ENCODE measurements around the gene TACR1.

TACR1 gene

DNA sequence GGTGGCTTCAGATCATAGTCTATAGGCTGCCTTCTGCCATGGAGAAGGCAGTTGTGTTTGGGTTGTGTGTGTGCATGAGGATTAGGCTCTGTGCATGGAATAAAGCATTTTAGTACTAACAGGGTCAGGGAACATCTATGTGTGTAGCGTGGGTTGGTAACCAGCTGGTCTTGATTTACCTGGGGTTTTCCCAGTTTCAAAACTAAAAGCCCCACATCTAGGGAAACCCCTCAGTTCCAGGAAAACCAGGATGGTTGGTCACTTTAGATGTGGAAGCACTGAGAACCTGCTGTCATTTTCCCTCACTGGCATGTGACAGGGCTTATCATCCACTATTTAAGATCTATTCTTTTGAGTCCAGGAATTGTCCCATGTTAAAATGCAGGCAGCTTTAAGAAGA is 124.6 kb downstream of the TACR1 start:
- no peak overlapping the region for H3K27ac ChIP-seq (ENCODE audit: low read depth in 2 of 2, low read length in 2 of 2)
- no peak overlapping the region for H3K4me3 ChIP-seq (ENCODE audit: low read length in 2 of 2)
- no peaks in the 10 kb centered on the region for H3K36me3 ChIP-seq (ENCODE audit: control insufficient read depth in 2 of 2, insufficient read depth in 2 of 2, low read length in 2 of 2)
- no peaks in the 10 kb centered on the region for H3K27me3 ChIP-seq (ENCODE audit: control insufficient read depth in 2 of 2, insufficient read depth in 2 of 2, low read length in 2 of 2)
- no peak overlapping the region for H3K9ac ChIP-seq (ENCODE audit: low read depth in 1 of 2, low read length in 2 of 2)
- H3K4me1 ChIP-seq (ENCODE audit: control insufficient read depth in 2 of 2, insufficient read depth in 2 of 2, low read length in 2 of 2), result no peaks in the 10 kb centered on the region
- no peaks in the 10 kb centered on the region for H3K9me3 ChIP-seq (ENCODE audit: control insufficient read depth in 2 of 2, low read length in 2 of 2)

DNA sequence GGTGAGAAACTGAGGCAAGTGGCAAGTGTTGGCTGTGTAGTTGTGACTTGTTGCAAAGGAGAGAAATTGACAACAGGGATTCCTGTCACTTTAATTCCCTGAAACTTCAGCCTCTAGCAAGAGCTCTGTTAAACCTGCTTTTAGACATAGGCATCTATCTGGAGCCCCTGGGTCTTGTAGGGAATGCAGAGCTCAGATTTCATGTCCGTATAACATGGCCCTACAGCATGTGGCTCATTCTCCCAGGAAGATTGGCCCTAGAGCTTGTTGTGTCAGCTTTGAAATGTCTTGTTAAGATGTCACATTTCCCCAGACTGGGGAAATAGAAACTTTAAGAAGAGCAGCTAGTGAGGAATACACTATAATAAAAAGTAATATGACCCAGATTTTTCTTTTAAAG is 125.1 kb downstream of the TACR1 start:
- H3K27ac ChIP-seq (ENCODE audit: low read depth in 2 of 2, low read length in 2 of 2), result no peak overlapping the region
- H3K9ac ChIP-seq (ENCODE audit: low read depth in 1 of 2, low read length in 2 of 2), result no peak overlapping the region
- H3K36me3 ChIP-seq (ENCODE audit: control insufficient read depth in 2 of 2, insufficient read depth in 2 of 2, low read length in 2 of 2), result no peaks in the 10 kb centered on the region
- H3K27me3 ChIP-seq (ENCODE audit: control insufficient read depth in 2 of 2, insufficient read depth in 2 of 2, low read length in 2 of 2), result no peaks in the 10 kb centered on the region
- no peaks in the 10 kb centered on the region for H3K4me1 ChIP-seq (ENCODE audit: control insufficient read depth in 2 of 2, insufficient read depth in 2 of 2, low read length in 2 of 2)
- H3K4me3 ChIP-seq (ENCODE audit: low read length in 2 of 2), result no peak overlapping the region
- H3K9me3 ChIP-seq (ENCODE audit: control insufficient read depth in 2 of 2, low read length in 2 of 2), result no peaks in the 10 kb centered on the region

DNA sequence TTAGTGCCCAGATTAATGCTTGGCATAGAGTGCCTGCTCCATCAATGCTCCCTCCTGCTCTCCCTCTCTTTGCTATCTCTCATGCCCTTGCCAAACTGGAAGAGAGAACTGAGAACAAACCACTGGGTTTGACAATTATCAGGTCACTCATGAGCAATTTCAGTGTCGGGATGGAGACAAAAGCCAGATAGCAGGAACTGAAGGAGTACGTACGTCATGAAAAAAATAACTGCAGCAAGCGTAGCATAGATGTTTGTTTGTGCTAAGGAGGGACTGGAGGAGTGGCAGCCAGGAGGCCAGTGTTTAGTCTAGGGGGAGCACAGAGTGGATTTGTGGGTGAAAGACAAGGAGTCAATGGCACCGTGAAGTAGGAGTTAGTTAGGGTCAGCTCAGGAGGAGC is 127.6 kb downstream of the TACR1 start:
- H3K9me3 ChIP-seq (ENCODE audit: control insufficient read depth in 2 of 2, low read length in 2 of 2), result no peaks in the 10 kb centered on the region
- no peaks in the 10 kb centered on the region for H3K27me3 ChIP-seq (ENCODE audit: control insufficient read depth in 2 of 2, insufficient read depth in 2 of 2, low read length in 2 of 2)
- no peak overlapping the region for H3K27ac ChIP-seq (ENCODE audit: low read depth in 2 of 2, low read length in 2 of 2)
- no peaks in the 10 kb centered on the region for H3K36me3 ChIP-seq (ENCODE audit: control insufficient read depth in 2 of 2, insufficient read depth in 2 of 2, low read length in 2 of 2)
- no peak overlapping the region for H3K9ac ChIP-seq (ENCODE audit: low read depth in 1 of 2, low read length in 2 of 2)
- H3K4me3 ChIP-seq (ENCODE audit: low read length in 2 of 2), result no peak overlapping the region
- no peaks in the 10 kb centered on the region for H3K4me1 ChIP-seq (ENCODE audit: control insufficient read depth in 2 of 2, insufficient read depth in 2 of 2, low read length in 2 of 2)

DNA sequence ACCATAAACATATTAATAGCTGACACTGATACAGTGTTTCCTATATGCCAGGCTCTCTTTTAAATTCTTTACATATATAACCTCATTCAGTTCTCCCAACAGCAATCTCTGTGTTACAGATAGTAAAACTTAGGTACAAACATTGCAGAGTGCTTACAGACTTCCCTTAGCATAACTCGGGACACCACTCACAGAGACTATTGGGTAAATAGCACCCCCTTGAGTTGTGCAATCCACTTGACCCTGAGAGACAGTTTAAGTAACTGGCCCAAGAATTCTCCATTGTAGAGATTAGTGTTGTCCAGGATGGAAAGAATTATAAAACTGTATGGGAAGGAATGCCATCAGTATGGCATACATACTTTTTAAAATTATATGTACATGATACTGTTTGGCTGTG is 130.8 kb downstream of the TACR1 start:
- no peaks in the 10 kb centered on the region for H3K4me1 ChIP-seq (ENCODE audit: control insufficient read depth in 2 of 2, insufficient read depth in 2 of 2, low read length in 2 of 2)
- no peaks in the 10 kb centered on the region for H3K9me3 ChIP-seq (ENCODE audit: control insufficient read depth in 2 of 2, low read length in 2 of 2)
- H3K9ac ChIP-seq (ENCODE audit: low read depth in 1 of 2, low read length in 2 of 2), result no peak overlapping the region
- H3K27me3 ChIP-seq (ENCODE audit: control insufficient read depth in 2 of 2, insufficient read depth in 2 of 2, low read length in 2 of 2), result no peaks in the 10 kb centered on the region
- H3K4me3 ChIP-seq (ENCODE audit: low read length in 2 of 2), result no peak overlapping the region
- H3K27ac ChIP-seq (ENCODE audit: low read depth in 2 of 2, low read length in 2 of 2), result no peak overlapping the region
- H3K36me3 ChIP-seq (ENCODE audit: control insufficient read depth in 2 of 2, insufficient read depth in 2 of 2, low read length in 2 of 2), result no peaks in the 10 kb centered on the region

GRCh38 chr2:75067506-75067905 is 131.8 kb downstream of the TACR1 start:
- Histone ChIP-seq H3K36me3 (ENCODE audit: control insufficient read depth in 2 of 2, insufficient read depth in 2 of 2, low read length in 2 of 2) (no peaks in the 10 kb centered on the region), H3K27me3 (ENCODE audit: control insufficient read depth in 2 of 2, insufficient read depth in 2 of 2, low read length in 2 of 2) (no peaks in the 10 kb centered on the region), H3K9ac (ENCODE audit: low read depth in 1 of 2, low read length in 2 of 2) (no peak overlapping the region), H3K27ac (ENCODE audit: low read depth in 2 of 2, low read length in 2 of 2) (no peak overlapping the region), H3K9me3 (ENCODE audit: control insufficient read depth in 2 of 2, low read length in 2 of 2) (no peaks in the 10 kb centered on the region), H3K4me1 (ENCODE audit: control insufficient read depth in 2 of 2, insufficient read depth in 2 of 2, low read length in 2 of 2) (no peaks in the 10 kb centered on the region), H3K4me3 (ENCODE audit: low read length in 2 of 2) (no peak overlapping the region)

GRCh38 chr2:75066121-75066902 is 133.0 kb downstream of the TACR1 start:
- H3K4me1 ChIP-seq (ENCODE audit: control insufficient read depth in 2 of 2, insufficient read depth in 2 of 2, low read length in 2 of 2), result no peaks in the 10 kb centered on the region
- H3K36me3 ChIP-seq (ENCODE audit: control insufficient read depth in 2 of 2, insufficient read depth in 2 of 2, low read length in 2 of 2), result no peaks in the 10 kb centered on the region
- no peaks in the 10 kb centered on the region for H3K9me3 ChIP-seq (ENCODE audit: control insufficient read depth in 2 of 2, low read length in 2 of 2)
- H3K27me3 ChIP-seq (ENCODE audit: control insufficient read depth in 2 of 2, insufficient read depth in 2 of 2, low read length in 2 of 2), result no peaks in the 10 kb centered on the region
- H3K9ac ChIP-seq (ENCODE audit: low read depth in 1 of 2, low read length in 2 of 2), result no peak overlapping the region
- H3K4me3 ChIP-seq (ENCODE audit: low read length in 2 of 2), result no peak overlapping the region
- H3K27ac ChIP-seq (ENCODE audit: low read depth in 2 of 2, low read length in 2 of 2), result no peak overlapping the region

DNA sequence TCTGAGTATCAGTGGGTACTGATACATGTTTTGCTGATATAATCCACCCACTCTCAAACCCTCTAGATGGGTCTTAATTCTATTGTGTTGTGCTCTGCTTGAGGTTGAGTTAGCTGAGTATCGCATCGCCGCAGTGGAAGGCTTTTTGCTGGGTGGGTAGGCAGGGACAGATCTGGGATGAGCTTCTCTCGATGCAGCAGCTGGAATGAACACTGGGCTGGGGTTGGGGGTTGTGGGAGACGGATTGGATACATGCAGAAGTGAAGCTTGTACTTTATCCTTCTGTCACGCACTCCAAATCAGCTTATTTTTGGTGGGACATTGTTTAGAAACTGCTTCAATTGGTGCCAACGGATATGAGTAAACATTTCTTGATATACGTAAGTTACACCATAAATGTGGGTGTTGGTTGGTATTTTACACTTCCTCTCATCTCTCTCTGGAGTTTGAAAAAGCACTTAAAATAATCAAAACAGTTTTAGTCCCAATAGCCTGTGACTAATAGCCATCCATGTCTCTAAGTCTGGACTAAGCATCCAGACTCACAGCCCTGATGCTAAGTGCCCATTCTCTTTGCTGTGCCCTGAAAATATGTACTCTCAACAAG is 133.8 kb downstream of the TACR1 start:
- no peak overlapping the region for H3K9ac ChIP-seq (ENCODE audit: low read depth in 1 of 2, low read length in 2 of 2)
- H3K27ac ChIP-seq (ENCODE audit: low read depth in 2 of 2, low read length in 2 of 2), result no peak overlapping the region
- no peaks in the 10 kb centered on the region for H3K4me1 ChIP-seq (ENCODE audit: control insufficient read depth in 2 of 2, insufficient read depth in 2 of 2, low read length in 2 of 2)
- H3K4me3 ChIP-seq (ENCODE audit: low read length in 2 of 2), result no peak overlapping the region
- no peaks in the 10 kb centered on the region for H3K36me3 ChIP-seq (ENCODE audit: control insufficient read depth in 2 of 2, insufficient read depth in 2 of 2, low read length in 2 of 2)
- H3K27me3 ChIP-seq (ENCODE audit: control insufficient read depth in 2 of 2, insufficient read depth in 2 of 2, low read length in 2 of 2), result no peaks in the 10 kb centered on the region
- no peaks in the 10 kb centered on the region for H3K9me3 ChIP-seq (ENCODE audit: control insufficient read depth in 2 of 2, low read length in 2 of 2)

DNA sequence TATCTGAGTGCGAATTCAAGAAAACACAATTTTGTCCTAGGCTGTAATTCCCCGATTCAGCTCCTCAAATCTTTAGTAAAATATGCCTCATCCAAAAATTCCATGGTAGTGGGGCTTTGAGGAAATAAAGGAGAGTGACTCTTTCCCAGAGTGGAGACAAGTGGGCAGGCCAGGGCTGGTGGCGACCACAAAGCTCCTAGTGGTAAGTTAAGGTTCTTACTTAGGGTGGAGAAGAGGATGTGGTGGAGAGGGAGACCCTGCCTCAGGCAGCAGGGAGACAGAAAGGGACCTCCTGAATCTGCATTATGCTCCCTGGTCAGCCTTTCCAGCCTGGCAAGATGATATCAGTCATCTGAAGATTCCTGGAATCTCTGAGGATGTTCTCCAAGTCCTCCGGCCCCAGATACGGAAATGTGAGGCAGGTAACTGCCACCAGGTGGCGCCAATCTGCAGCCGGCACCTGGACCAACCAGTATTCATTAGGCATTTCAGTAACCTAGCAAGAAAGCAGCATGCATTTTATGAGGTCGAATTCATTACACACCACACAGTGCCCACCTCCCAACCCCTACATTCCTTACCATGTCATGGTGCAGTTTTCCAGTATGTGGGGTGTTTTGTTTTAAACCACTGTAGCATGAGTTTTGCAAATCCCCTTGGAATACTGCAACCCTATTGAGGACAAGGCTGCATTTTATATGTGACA is 134.5 kb downstream of the TACR1 start:
- H3K36me3 ChIP-seq (ENCODE audit: control insufficient read depth in 2 of 2, insufficient read depth in 2 of 2, low read length in 2 of 2), result no peaks in the 10 kb centered on the region
- H3K27me3 ChIP-seq (ENCODE audit: control insufficient read depth in 2 of 2, insufficient read depth in 2 of 2, low read length in 2 of 2), result no peaks in the 10 kb centered on the region
- no peaks in the 10 kb centered on the region for H3K9me3 ChIP-seq (ENCODE audit: control insufficient read depth in 2 of 2, low read length in 2 of 2)
- no peak overlapping the region for H3K4me3 ChIP-seq (ENCODE audit: low read length in 2 of 2)
- H3K4me1 ChIP-seq (ENCODE audit: control insufficient read depth in 2 of 2, insufficient read depth in 2 of 2, low read length in 2 of 2), result no peaks in the 10 kb centered on the region
- H3K9ac ChIP-seq (ENCODE audit: low read depth in 1 of 2, low read length in 2 of 2), result no peak overlapping the region
- H3K27ac ChIP-seq (ENCODE audit: low read depth in 2 of 2, low read length in 2 of 2), result no peak overlapping the region

DNA sequence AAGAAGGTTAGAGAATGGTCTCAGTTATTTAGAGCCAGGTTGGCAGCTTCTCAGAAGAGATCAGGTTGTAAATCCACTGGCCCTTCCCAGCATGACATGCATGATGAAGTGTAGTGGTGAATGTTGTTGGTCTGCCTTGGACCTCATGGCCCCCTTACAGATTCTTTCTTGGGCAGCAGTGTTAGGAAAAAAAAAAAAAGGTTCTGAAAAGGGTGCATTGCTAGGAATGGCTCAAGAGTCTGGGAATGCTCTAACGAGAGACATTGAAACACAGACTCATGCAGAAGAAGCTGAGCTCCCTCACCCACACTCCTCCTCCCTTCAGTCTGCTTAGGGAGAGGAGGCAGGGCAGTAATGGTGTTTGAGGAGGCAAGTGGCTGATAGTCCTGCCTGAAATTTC is 135.4 kb downstream of the TACR1 start:
- Histone ChIP-seq H3K36me3 (ENCODE audit: control insufficient read depth in 2 of 2, insufficient read depth in 2 of 2, low read length in 2 of 2) (no peaks in the 10 kb centered on the region), H3K27me3 (ENCODE audit: control insufficient read depth in 2 of 2, insufficient read depth in 2 of 2, low read length in 2 of 2) (no peaks in the 10 kb centered on the region), H3K9ac (ENCODE audit: low read depth in 1 of 2, low read length in 2 of 2) (no peak overlapping the region), H3K4me1 (ENCODE audit: control insufficient read depth in 2 of 2, insufficient read depth in 2 of 2, low read length in 2 of 2) (no peaks in the 10 kb centered on the region), H3K4me3 (ENCODE audit: low read length in 2 of 2) (no peak overlapping the region), H3K9me3 (ENCODE audit: control insufficient read depth in 2 of 2, low read length in 2 of 2) (no peaks in the 10 kb centered on the region), H3K27ac (ENCODE audit: low read depth in 2 of 2, low read length in 2 of 2) (no peak overlapping the region)

DNA sequence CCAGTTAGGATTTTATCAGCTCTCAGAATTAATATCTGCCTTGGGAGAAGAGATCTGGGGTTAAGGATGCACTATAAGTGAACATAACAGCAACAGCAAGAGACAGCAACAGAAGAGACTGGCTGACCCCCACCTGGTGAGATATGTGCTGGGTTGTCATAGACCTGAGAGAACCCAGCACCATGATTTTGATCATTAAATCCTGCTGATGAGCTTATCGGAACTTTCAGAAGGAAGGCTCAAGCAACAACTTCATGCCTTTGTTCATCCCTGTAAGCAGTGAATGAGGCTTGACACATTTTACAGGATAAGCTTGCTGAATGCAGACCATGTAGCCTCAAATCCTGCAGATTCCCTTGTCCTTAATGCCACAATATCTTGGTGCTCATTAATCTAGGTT is 140.9 kb downstream of the TACR1 start:
- Histone ChIP-seq H3K4me3 (ENCODE audit: low read length in 2 of 2) (no peak overlapping the region), H3K36me3 (ENCODE audit: control insufficient read depth in 2 of 2, insufficient read depth in 2 of 2, low read length in 2 of 2) (no peaks in the 10 kb centered on the region), H3K27me3 (ENCODE audit: control insufficient read depth in 2 of 2, insufficient read depth in 2 of 2, low read length in 2 of 2) (no peaks in the 10 kb centered on the region), H3K9ac (ENCODE audit: low read depth in 1 of 2, low read length in 2 of 2) (no peak overlapping the region), H3K9me3 (ENCODE audit: control insufficient read depth in 2 of 2, low read length in 2 of 2) (no peaks in the 10 kb centered on the region), H3K27ac (ENCODE audit: low read depth in 2 of 2, low read length in 2 of 2) (no peak overlapping the region), H3K4me1 (ENCODE audit: control insufficient read depth in 2 of 2, insufficient read depth in 2 of 2, low read length in 2 of 2) (no peaks in the 10 kb centered on the region)
